Stimulated activated effector memory CD8-positive, alpha-beta T cell treated with anti-CD3 and anti-CD28 coated beads, Interleukin-12 subunit alpha, Interleukin-12 subunit beta, amount 100 ng/mL, for 72 hours (primary cell): ENCODE data around the gene LIN9.
"Not testable (repeated sequence)": the region's sequence is repeated elsewhere in the genome, so short reads cannot be mapped to it uniquely, and the experiment has no call there.

ENCODE experiments used
- ATAC-seq: fragments of 150-1000 bp; cut with Tn5 transposase; 2 replicates; pipeline ENCODE4 v1.10.0; 2021
- DNase-seq, 2 donors: peaks; one replicate each; pipeline ENCODE4 v3.0.0; 2021 to 2022; ENCODE audit warnings: low spot score in 2 of 2
- H3K27ac Mint-ChIP-seq: one replicate; pipeline ENCODE4 v1.8.0; 2022; ENCODE audit warnings: mild to moderate bottlenecking, mixed read lengths
- H3K36me3 Mint-ChIP-seq: one replicate; pipeline ENCODE4 v1.8.0; 2022; ENCODE audit warnings: mild to moderate bottlenecking, mixed read lengths
- H3K4me1 Mint-ChIP-seq: one replicate; pipeline ENCODE4 v1.8.0; 2022; ENCODE audit warnings: mixed read lengths
- H3K4me3 Mint-ChIP-seq: one replicate; pipeline ENCODE4 v1.8.0; 2022; ENCODE audit warnings: mild to moderate bottlenecking, mixed read lengths
- H3K9me3 Mint-ChIP-seq: one replicate; pipeline ENCODE4 v1.8.0; 2022; ENCODE audit warnings: mixed read lengths

The LIN9 gene

GRCh38 chr1:226268421-226269124, 40.4 kb downstream of the LIN9 start:
- no peaks in the 10 kb centered on the region for H3K4me1 Mint-ChIP-seq
- H3K36me3 Mint-ChIP-seq = peaks cover 22% of the 10 kb centered on the region
- no peak overlapping the region for H3K4me3 Mint-ChIP-seq
- DNase-seq (no peak), ATAC-seq (no peak)
- no peaks in the 10 kb centered on the region for H3K9me3 Mint-ChIP-seq
- no peak overlapping the region for H3K27ac Mint-ChIP-seq

GRCh38 chr1:226261818-226262217, 47.1 kb downstream of the LIN9 start:
- Mint-ChIP-seq H3K36me3 (peaks cover 31% of the 10 kb centered on the region), H3K9me3 (peaks cover 3% of the 10 kb centered on the region), H3K27ac (no peak overlapping the region), H3K4me3 (no peak overlapping the region), H3K4me1 (no peaks in the 10 kb centered on the region)
- no peak for ATAC-seq
- no peak for DNase-seq

- Mint-ChIP-seq H3K4me1 (no peaks in the 10 kb centered on the region), H3K27ac (no peak overlapping the region), H3K4me3 (no peak overlapping the region), H3K9me3 (peaks cover 3% of the 10 kb centered on the region), H3K36me3 (peaks cover 21% of the 10 kb centered on the region)
- DNase-seq = no peak
- no peak for ATAC-seq
These were observed 53.6 kb downstream of the LIN9 start for GRCh38 chr1:226255380-226255779.

- DNase-seq = no peak
- no peak overlapping the region for H3K4me3 Mint-ChIP-seq
- H3K27ac Mint-ChIP-seq = no peak overlapping the region
- H3K9me3 Mint-ChIP-seq = no peaks in the 10 kb centered on the region
- peaks cover 13% of the 10 kb centered on the region for H3K36me3 Mint-ChIP-seq
- ATAC-seq = no peak
- no peaks in the 10 kb centered on the region for H3K4me1 Mint-ChIP-seq
These were observed 55.0 kb downstream of the LIN9 start for GRCh38 chr1:226253933-226254332.

- H3K36me3 Mint-ChIP-seq = peaks cover 13% of the 10 kb centered on the region
- H3K4me3 Mint-ChIP-seq, ATAC-seq, H3K4me1 Mint-ChIP-seq, H3K27ac Mint-ChIP-seq, H3K9me3 Mint-ChIP-seq, DNase-seq: not testable (repeated sequence)
These were observed 56.1 kb downstream of the LIN9 start for GRCh38 chr1:226252841-226253240.

- H3K36me3 Mint-ChIP-seq = peaks cover 6% of the 10 kb centered on the region
- no peak for DNase-seq
- H3K4me1 Mint-ChIP-seq = no peaks in the 10 kb centered on the region
- ATAC-seq = no peak
- no peak overlapping the region for H3K27ac Mint-ChIP-seq
- no peak overlapping the region for H3K4me3 Mint-ChIP-seq
- H3K9me3 Mint-ChIP-seq = no peaks in the 10 kb centered on the region
These were observed 58.5 kb downstream of the LIN9 start for GRCh38 chr1:226250511-226250910.

- Mint-ChIP-seq H3K27ac (no peak overlapping the region), H3K4me1 (no peaks in the 10 kb centered on the region), H3K9me3 (no peaks in the 10 kb centered on the region), H3K36me3 (peaks cover 5% of the 10 kb centered on the region), H3K4me3 (no peak overlapping the region)
- DNase-seq (no peak), ATAC-seq (no peak)
These were observed 60.2 kb downstream of the LIN9 start for GRCh38 chr1:226248796-226249195.

GRCh38 chr1:226248091-226248490, 60.9 kb downstream of the LIN9 start:
- H3K27ac Mint-ChIP-seq = no peak overlapping the region
- DNase-seq (no peak), ATAC-seq (no peak)
- H3K4me3 Mint-ChIP-seq = no peak overlapping the region
- no peaks in the 10 kb centered on the region for H3K9me3 Mint-ChIP-seq
- H3K4me1 Mint-ChIP-seq = no peaks in the 10 kb centered on the region
- H3K36me3 Mint-ChIP-seq = peaks cover 5% of the 10 kb centered on the region

- H3K4me1 Mint-ChIP-seq = no peaks in the 10 kb centered on the region
- peaks cover 31% of the 10 kb centered on the region for H3K36me3 Mint-ChIP-seq
- ATAC-seq (no peak), DNase-seq (no peak)
- H3K4me3 Mint-ChIP-seq = no peak overlapping the region
- H3K27ac Mint-ChIP-seq = no peak overlapping the region
- H3K9me3 Mint-ChIP-seq = no peaks in the 10 kb centered on the region
These were observed 69.5 kb downstream of the LIN9 start for GRCh38 chr1:226239421-226239820.

- Mint-ChIP-seq H3K9me3 (no peaks in the 10 kb centered on the region), H3K4me3 (no peak overlapping the region), H3K27ac (no peak overlapping the region), H3K36me3 (peaks cover 31% of the 10 kb centered on the region), H3K4me1 (no peaks in the 10 kb centered on the region)
- DNase-seq (no peak), ATAC-seq (no peak)
These were observed 72.1 kb downstream of the LIN9 start for GRCh38 chr1:226236826-226237225.

GRCh38 chr1:226233806-226234205, 75.2 kb downstream of the LIN9 start:
- no peak for ATAC-seq
- H3K27ac Mint-ChIP-seq = no peak overlapping the region
- H3K9me3 Mint-ChIP-seq = no peaks in the 10 kb centered on the region
- peaks cover 34% of the 10 kb centered on the region for H3K36me3 Mint-ChIP-seq
- H3K4me1 Mint-ChIP-seq = no peaks in the 10 kb centered on the region
- DNase-seq = no peak
- H3K4me3 Mint-ChIP-seq = no peak overlapping the region

- H3K27ac Mint-ChIP-seq = no peak overlapping the region
These were observed 75.7 kb downstream of the LIN9 start for GRCh38 chr1:226233293-226233692.

GRCh38 chr1:226226601-226227000, 82.4 kb downstream of the LIN9 start:
- no peak overlapping the region for H3K4me3 Mint-ChIP-seq
- H3K36me3 Mint-ChIP-seq = peaks cover 4% of the 10 kb centered on the region
- ATAC-seq (no peak), DNase-seq (no peak)
- no peak overlapping the region for H3K27ac Mint-ChIP-seq
- no peaks in the 10 kb centered on the region for H3K4me1 Mint-ChIP-seq
- H3K9me3 Mint-ChIP-seq = no peaks in the 10 kb centered on the region

More at GRCh38 chr1:226233293-226233692, 75.7 kb downstream of the LIN9 start:
- Mint-ChIP-seq H3K4me3 (no peak overlapping the region), H3K4me1 (no peaks in the 10 kb centered on the region), H3K9me3 (no peaks in the 10 kb centered on the region), H3K36me3 (peaks cover 29% of the 10 kb centered on the region)
- DNase-seq (no peak), ATAC-seq (no peak)

- H3K4me3 Mint-ChIP-seq = peak overlapping the region; percentile 69
- no peaks in the 10 kb centered on the region for H3K36me3 Mint-ChIP-seq
- H3K9me3 Mint-ChIP-seq = no peaks in the 10 kb centered on the region
- H3K4me1 Mint-ChIP-seq = no peaks in the 10 kb centered on the region
- no peak overlapping the region for H3K27ac Mint-ChIP-seq
- DNase-seq (peak in 1 of 2 donors; percentile 65), ATAC-seq (peak; percentile 72)
These were observed 85.1 kb downstream of the LIN9 start for GRCh38 chr1:226223786-226224244.

GRCh38 chr1:226223157-226223785, 85.7 kb downstream of the LIN9 start, which contains the start of gene MIXL1:
TSS of gene MIXL1 (plus strand) at chr1:226223664. CDS start at chr1:226223682, 18 bp downstream.
- DNase-seq = no peak
- no peak within 1 kb of the TSS for H3K27ac Mint-ChIP-seq

GRCh38 chr1:226222686-226223085, 86.3 kb downstream of the LIN9 start:
- Mint-ChIP-seq H3K27ac (no peak overlapping the region), H3K4me3 (peak overlapping the region; percentile 69), H3K36me3 (no peaks in the 10 kb centered on the region), H3K4me1 (no peaks in the 10 kb centered on the region), H3K9me3 (no peaks in the 10 kb centered on the region)
- ATAC-seq (no peak), DNase-seq (no peak)

More at GRCh38 chr1:226223157-226223785, 85.7 kb downstream of the LIN9 start, which contains the start of gene MIXL1:
- H3K9me3 Mint-ChIP-seq = no peaks in the 10 kb centered on the region
- peak; percentile 66 for ATAC-seq
- no peaks in the 10 kb centered on the region for H3K4me1 Mint-ChIP-seq
- peak within 1 kb of the TSS; percentile 69 for H3K4me3 Mint-ChIP-seq
- no peaks in the 10 kb centered on the region for H3K36me3 Mint-ChIP-seq
